GM23248 (cell line): Measurements from ENCODE around the gene TMPRSS5. TPM values are rescaled to one million over a fixed set of nuclear protein-coding genes. Genes with fewer than 3 reads are reported as not detected.

ENCODE experiments used
- DNase-seq: peaks from one replicate; pipeline ENCODE4 v3.0.0-alpha.2; 2015
- H2AFZ ChIP-seq: fragments of 200-600 bp; sonication (generic); 2 replicates; pipeline ENCODE4 v1.6.1; 2016; ENCODE audit warnings: antibody characterized with exemption
- H3F3A ChIP-seq: fragments of 200-600 bp; sonication (generic); 2 replicates; pipeline ENCODE4 v1.6.1; 2016; ENCODE audit warnings: mild to moderate bottlenecking, antibody characterized with exemption, mixed run types; ENCODE audit not compliant: insufficient read depth
- H3K27ac ChIP-seq: fragments of 200-600 bp; sonication (generic); 2 replicates; pipeline ENCODE4 v1.5.1; 2016; ENCODE audit warnings: mild to moderate bottlenecking
- H3K27me3 ChIP-seq: fragments of 200-600 bp; sonication (generic); replicated peaks from 2 replicates; pipeline ENCODE4 v1.6.1; 2016; ENCODE audit warnings: mild to moderate bottlenecking; ENCODE audit not compliant: insufficient read depth
- H3K36me3 ChIP-seq: fragments of 200-600 bp; sonication (generic); 2 replicates; pipeline ENCODE4 v1.6.1; 2016; ENCODE audit warnings: low read depth, mild to moderate bottlenecking
- H3K4me1 ChIP-seq: fragments of 200-600 bp; sonication (generic); 2 replicates; pipeline ENCODE4 v1.6.1; 2016; ENCODE audit warnings: mild to moderate bottlenecking; ENCODE audit not compliant: insufficient read depth
- H3K4me2 ChIP-seq: fragments of 200-600 bp; sonication (generic); one replicate; pipeline ENCODE4 v1.6.1; 2016; ENCODE audit warnings: mild to moderate bottlenecking; ENCODE audit not compliant: unreplicated experiment
- H3K4me3 ChIP-seq: fragments of 200-600 bp; sonication (generic); 2 replicates; pipeline ENCODE4 v1.5.1; 2016; ENCODE audit warnings: mild to moderate bottlenecking
- H3K79me2 ChIP-seq: fragments of 200-600 bp; sonication (generic); 2 replicates; pipeline ENCODE4 v1.6.1; 2016; ENCODE audit warnings: mild to moderate bottlenecking; ENCODE audit not compliant: insufficient read depth
- H3K9ac ChIP-seq: fragments of 200-600 bp; sonication (generic); 2 replicates; pipeline ENCODE4 v1.6.1; 2016; ENCODE audit warnings: mild to moderate bottlenecking
- H3K9me2 ChIP-seq: fragments of 200-600 bp; sonication (generic); 2 replicates; pipeline ENCODE4 v1.6.1; 2016; ENCODE audit warnings: mixed run types, mild to moderate bottlenecking, moderate library complexity; ENCODE audit not compliant: insufficient read depth
- H3K9me3 ChIP-seq: fragments of 200-600 bp; sonication (generic); one replicate; pipeline ENCODE4 v1.6.1; 2017; ENCODE audit warnings: low read depth
- H4K20me1 ChIP-seq: fragments of 200-600 bp; sonication (generic); 2 replicates; pipeline ENCODE4 v1.6.0; 2016; ENCODE audit not compliant: insufficient read depth
- EZH2 ChIP-seq: fragments of 200-600 bp; sonication (generic); IDR thresholded peaks from 2 replicates; pipeline ENCODE4 v1.6.1; 2018; ENCODE audit warnings: antibody characterized with exemption, mild to moderate bottlenecking; ENCODE audit not compliant: insufficient read depth, poor library complexity, severe bottlenecking
- EZH2phosphoT487 ChIP-seq: fragments of 200-600 bp; sonication (generic); IDR thresholded peaks from 2 replicates; pipeline ENCODE4 v1.6.1; 2018; ENCODE audit warnings: antibody characterized with exemption, moderate library complexity, mild to moderate bottlenecking, low read depth; ENCODE audit not compliant: insufficient read depth
- whole genome bisulfite sequencing, 2 experiments: methylation state at CpG; one replicate each; pipeline ENCODE4 v1.1.6; 2015 to 2017; ENCODE audit warnings: low lambda C conversion rate in 2 of 2, low coverage in 1 of 2; ENCODE audit errors: missing lambda C conversion rate in 2 of 2; 5-methylcytosine and 5-hydroxymethylcytosine counted together
- in situ Hi-C: fragments of 300-500 bp; cut with MboI; formaldehyde crosslinking; loops from 2 replicates; pipeline ENCODE4 v1.15.0; 2020
- polyA plus RNA-seq: library from polyadenylated mRNA; unstranded; fragments of >200 nt; fragmentation: Nextera tagmentation; extraction: Ambion mirVana; gene quantifications from 2 replicates; pipeline ENCODE4 v1.2.1, GENCODE V29; 2016
- total RNA-seq: library from RNA; depleted of rRNA; stranded (reverse); fragments of >200 nt; shearing (Covaris generic); gene quantifications from 2 replicates; pipeline ENCODE4 v1.2.3, GENCODE V29; 2014

TMPRSS5 gene
- total and polyA plus RNA-seq, 2 experiments from 2014 or later = not detected

GRCh38 chr11:113725407-113725806, 19.3 kb upstream of the TMPRSS5 start:
- DNase-seq = peak; percentile 4
- TF ChIP-seq EZH2 (no peak), EZH2phosphoT487 (no peak)
- no peaks in the 10 kb centered on the region for H3F3A ChIP-seq
- H3K4me2 ChIP-seq = no peak overlapping the region
- no peaks in the 10 kb centered on the region for H4K20me1 ChIP-seq
- no peak overlapping the region for H3K4me3 ChIP-seq
- WGBS, 2 experiments = 93 to 96% methylated on average over 5 of the region's 5 CpGs
- no peak overlapping the region for H2AFZ ChIP-seq
- no peak overlapping the region for H3K27ac ChIP-seq
- no peak overlapping the region for H3K9ac ChIP-seq
- in situ Hi-C loops = loop anchor here (5.0 kb wide), 1 partner anchor 418 kb away; no protein-coding TSS in a partner anchor
- no peaks in the 10 kb centered on the region for H3K9me2 ChIP-seq
- no peaks in the 10 kb centered on the region for H3K9me3 ChIP-seq
- H3K27me3 ChIP-seq = no peaks in the 10 kb centered on the region
- H3K36me3 ChIP-seq = no peaks in the 10 kb centered on the region
- H3K4me1 ChIP-seq = peaks cover 11% of the 10 kb centered on the region
- no peaks in the 10 kb centered on the region for H3K79me2 ChIP-seq

GRCh38 chr11:113724778-113725177, 18.7 kb upstream of the TMPRSS5 start:
- Histone ChIP-seq H3K4me3 (no peak overlapping the region), H3K4me2 (no peak overlapping the region), H3K27me3 (no peaks in the 10 kb centered on the region), H3K9ac (no peak overlapping the region), H3F3A (no peaks in the 10 kb centered on the region), H3K79me2 (no peaks in the 10 kb centered on the region), H3K36me3 (no peaks in the 10 kb centered on the region), H2AFZ (no peak overlapping the region), H4K20me1 (no peaks in the 10 kb centered on the region), H3K4me1 (peaks cover 8% of the 10 kb centered on the region; the same call in 1 of the 2 replicates), H3K9me3 (no peaks in the 10 kb centered on the region), H3K9me2 (no peaks in the 10 kb centered on the region), H3K27ac (no peak overlapping the region)
- no peak for DNase-seq
- TF ChIP-seq EZH2phosphoT487 (no peak), EZH2 (no peak)
- in situ Hi-C loops = loop anchor here (5.0 kb wide), 1 partner anchor 417 kb away; no protein-coding TSS in a partner anchor
- WGBS, 2 experiments = 94 to 95% methylated on average over 3 of the region's 3 CpGs

- Histone ChIP-seq H3K9me2 (no peaks in the 10 kb centered on the region), H3K4me3 (no peak overlapping the region), H3K36me3 (no peaks in the 10 kb centered on the region), H3K27me3 (no peaks in the 10 kb centered on the region), H3F3A (no peaks in the 10 kb centered on the region), H3K79me2 (no peaks in the 10 kb centered on the region), H3K4me2 (no peak overlapping the region), H3K9ac (no peak overlapping the region), H3K9me3 (no peaks in the 10 kb centered on the region), H3K27ac (no peak overlapping the region), H2AFZ (no peak overlapping the region), H3K4me1 (no peaks in the 10 kb centered on the region; the same call in 1 of the 2 replicates), H4K20me1 (no peaks in the 10 kb centered on the region)
- WGBS, 2 experiments = 92% methylated on average over 4 of the region's 4 CpGs
- no peak for TF ChIP-seq EZH2
- no peak for TF ChIP-seq EZH2phosphoT487
- in situ Hi-C loops = no loop called here
- DNase-seq = no peak
Observed at GRCh38 chr11:113723787-113724186, 17.7 kb upstream of the TMPRSS5 start.

- 71 to 77% methylated on average over 3 of the region's 3 CpGs for WGBS, 2 experiments
Observed at GRCh38 chr11:113722934-113723333, 16.8 kb upstream of the TMPRSS5 start.

GRCh38 chr11:113722221-113722620, 16.1 kb upstream of the TMPRSS5 start:
- H3K36me3 ChIP-seq = no peaks in the 10 kb centered on the region
- H3K4me3 ChIP-seq = no peak overlapping the region
- no peak overlapping the region for H2AFZ ChIP-seq
- H3K79me2 ChIP-seq = no peaks in the 10 kb centered on the region
- no peaks in the 10 kb centered on the region for H4K20me1 ChIP-seq
- no peak for DNase-seq
- H3F3A ChIP-seq = no peaks in the 10 kb centered on the region
- in situ Hi-C loops = no loop called here
- no peaks in the 10 kb centered on the region for H3K9me3 ChIP-seq
- WGBS, 2 experiments = 97 to 100% methylated on average over 4 of the region's 4 CpGs
- no peaks in the 10 kb centered on the region for H3K9me2 ChIP-seq
- TF ChIP-seq EZH2phosphoT487 = no peak
- no peak for TF ChIP-seq EZH2
- no peak overlapping the region for H3K4me2 ChIP-seq
- no peaks in the 10 kb centered on the region for H3K27me3 ChIP-seq
- H3K27ac ChIP-seq = no peak overlapping the region
- H3K9ac ChIP-seq = no peak overlapping the region
- H3K4me1 ChIP-seq = no peaks in the 10 kb centered on the region; the same call in 1 of the 2 replicates

More at GRCh38 chr11:113722934-113723333, 16.8 kb upstream of the TMPRSS5 start:
- no peak for DNase-seq
- H2AFZ ChIP-seq = no peak overlapping the region
- no peak overlapping the region for H3K27ac ChIP-seq
- H3K9me3 ChIP-seq = no peaks in the 10 kb centered on the region
- no peaks in the 10 kb centered on the region for H3K9me2 ChIP-seq
- H3K79me2 ChIP-seq = no peaks in the 10 kb centered on the region
- no peaks in the 10 kb centered on the region for H3F3A ChIP-seq
- H3K36me3 ChIP-seq = no peaks in the 10 kb centered on the region
- no peak overlapping the region for H3K4me3 ChIP-seq
- TF ChIP-seq EZH2 (no peak), EZH2phosphoT487 (no peak)
- in situ Hi-C loops = no loop called here
- no peaks in the 10 kb centered on the region; the same call in 1 of the 2 replicates for H3K4me1 ChIP-seq
- H3K4me2 ChIP-seq = no peak overlapping the region
- H3K9ac ChIP-seq = no peak overlapping the region
- H4K20me1 ChIP-seq = no peaks in the 10 kb centered on the region
- H3K27me3 ChIP-seq = no peaks in the 10 kb centered on the region
